Gastroesophageal sphincter (tissue), 3 donors: ENCODE data around the gene GATAD1.
"Not testable (repeated sequence)": the region's sequence is repeated elsewhere in the genome, so short reads cannot be mapped to it uniquely, and the experiment has no call there.

ENCODE experiments used
- EP300 ChIP-seq: sonication (generic); formaldehyde crosslinking; IDR thresholded peaks from one replicate; pipeline ENCODE4 v1.6.1; 2017; ENCODE audit warnings: antibody characterized with exemption, mild to moderate bottlenecking
- POLR2A ChIP-seq, 2 donors: fragments of 450-650 bp; IDR thresholded peaks; one replicate each; pipeline ENCODE4 v1.6.1; 2017; ENCODE audit warnings: antibody characterized with exemption in 2 of 2, mild to moderate bottlenecking in 2 of 2, moderate library complexity in 1 of 2
- POLR2AphosphoS5 ChIP-seq: sonication (generic); formaldehyde crosslinking; IDR thresholded peaks from one replicate; pipeline ENCODE4 v1.6.1; 2017; ENCODE audit warnings: antibody characterized with exemption
- TF ChIP-seq, protein P1 (sequence below), 4 experiments: fragments of 200-600 bp in 2 of 4; fragments of 450-650 bp in 2 of 4; sonication (generic) in 1 of 4; IDR thresholded peaks; one replicate each; pipeline ENCODE4 v1.5.1; 2017 to 2019; ENCODE audit warnings: antibody characterized with exemption in 4 of 4, mild to moderate bottlenecking in 2 of 4, moderate library complexity in 2 of 4

DNA sequence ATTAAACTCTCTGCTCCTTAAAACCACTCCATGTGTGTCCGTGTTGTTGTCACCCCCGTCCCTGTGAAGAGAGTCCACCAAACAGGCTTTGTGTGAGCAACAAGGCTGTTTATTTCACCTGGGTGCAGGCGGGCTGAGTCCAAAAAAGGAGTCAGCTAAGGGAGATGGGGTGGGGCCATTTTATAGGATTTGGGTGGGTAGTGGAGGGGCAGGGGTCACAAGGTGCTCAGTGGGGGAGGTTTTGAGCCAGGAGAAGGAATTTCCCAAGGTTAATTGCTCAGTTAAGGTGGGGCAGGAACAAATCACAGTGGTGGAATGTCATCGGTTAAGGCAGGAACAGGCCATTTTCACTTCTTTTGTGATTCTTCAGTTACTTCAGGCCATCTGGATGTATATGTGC is 31.9 kb downstream of the GATAD1 start:
- not testable (repeated sequence) for TF ChIP-seq POLR2AphosphoS5; POLR2A (IDR thresholded peaks at IDR 0.05); EP300
- TF ChIP-seq, protein P1, sequence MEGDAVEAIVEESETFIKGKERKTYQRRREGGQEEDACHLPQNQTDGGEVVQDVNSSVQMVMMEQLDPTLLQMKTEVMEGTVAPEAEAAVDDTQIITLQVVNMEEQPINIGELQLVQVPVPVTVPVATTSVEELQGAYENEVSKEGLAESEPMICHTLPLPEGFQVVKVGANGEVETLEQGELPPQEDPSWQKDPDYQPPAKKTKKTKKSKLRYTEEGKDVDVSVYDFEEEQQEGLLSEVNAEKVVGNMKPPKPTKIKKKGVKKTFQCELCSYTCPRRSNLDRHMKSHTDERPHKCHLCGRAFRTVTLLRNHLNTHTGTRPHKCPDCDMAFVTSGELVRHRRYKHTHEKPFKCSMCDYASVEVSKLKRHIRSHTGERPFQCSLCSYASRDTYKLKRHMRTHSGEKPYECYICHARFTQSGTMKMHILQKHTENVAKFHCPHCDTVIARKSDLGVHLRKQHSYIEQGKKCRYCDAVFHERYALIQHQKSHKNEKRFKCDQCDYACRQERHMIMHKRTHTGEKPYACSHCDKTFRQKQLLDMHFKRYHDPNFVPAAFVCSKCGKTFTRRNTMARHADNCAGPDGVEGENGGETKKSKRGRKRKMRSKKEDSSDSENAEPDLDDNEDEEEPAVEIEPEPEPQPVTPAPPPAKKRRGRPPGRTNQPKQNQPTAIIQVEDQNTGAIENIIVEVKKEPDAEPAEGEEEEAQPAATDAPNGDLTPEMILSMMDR (IDR thresholded peaks at IDR 0.05): not testable (repeated sequence)
